K562 (cell line): ENCODE results near the gene MRPS18B. TPM values are rescaled to one million over a fixed set of nuclear protein-coding genes. Genes with fewer than 3 reads are reported as not detected.

Experiments
- CBX2 ChIP-seq: fragments of 200-600 bp; sonication (generic); IDR thresholded peaks from one replicate; pipeline ENCODE4 v1.6.1; 2012; ENCODE audit warnings: mild to moderate bottlenecking, low read length, inconsistent platforms; ENCODE audit not compliant: insufficient read depth, poor library complexity, severe bottlenecking
- CREBBP ChIP-seq: IDR thresholded peaks from one replicate; pipeline ENCODE4 v1.6.1; 2012; ENCODE audit warnings: low read depth, mild to moderate bottlenecking, control low read depth, inconsistent platforms, low read length
- ETV5 ChIP-seq: sonication (generic); formaldehyde crosslinking; IDR thresholded peaks from 2 replicates; pipeline ENCODE4 v1.4.0; 2020; ENCODE audit warnings: low read depth, mild to moderate bottlenecking, missing genetic modification reagents
- FOS ChIP-seq: IDR thresholded peaks from 3 replicates; pipeline ENCODE4 v1.6.1; 2011; ENCODE audit not compliant: insufficient read length; ENCODE audit errors: extremely low read depth
- HMG20A ChIP-seq: fragments of 450-650 bp; formaldehyde crosslinking; conservative IDR thresholded peaks from 2 replicates; pipeline ENCODE4 v1.4.0; 2020; ENCODE audit warnings: mild to moderate bottlenecking, mixed read lengths
- HNRNPL ChIP-seq: fragments of 200-400 bp; formaldehyde crosslinking; IDR thresholded peaks from 2 replicates; pipeline ENCODE4 v1.6.1; 2017; ENCODE audit warnings: low read depth, mild to moderate bottlenecking, low read length
- JUNB ChIP-seq: fragments of 450-650 bp; formaldehyde crosslinking; conservative IDR thresholded peaks from 2 replicates; pipeline ENCODE4 v1.4.0; 2020; ENCODE audit warnings: mild to moderate bottlenecking
- KLF16 ChIP-seq: IDR thresholded peaks from 2 replicates; pipeline ENCODE4 v1.6.1; 2016; ENCODE audit warnings: antibody characterized with exemption
- MBD2 ChIP-seq: sonication (generic); IDR thresholded peaks from 2 replicates; pipeline ENCODE4 v1.6.1; 2016; ENCODE audit warnings: low read depth, borderline replicate concordance
- NFRKB ChIP-seq: fragments of 450-650 bp; IDR thresholded peaks from 2 replicates; pipeline ENCODE4 v1.6.1; 2016; ENCODE audit warnings: low read depth
- NR4A1 ChIP-seq, 2 experiments: fragments of 250-450 bp in 1 of 2; fragments of 450-650 bp in 1 of 2; sonication (Bioruptor Pico) in 1 of 2; IDR thresholded peaks; 2 replicates each; pipeline versions ENCODE4 v1.4.0 to v1.6.1; 2016 to 2020; ENCODE audit warnings: mild to moderate bottlenecking in 2 of 2, missing compliant biosample characterization in 1 of 2, missing genetic modification characterization in 1 of 2, moderate library complexity in 1 of 2
- PCBP2 ChIP-seq: fragments of 200-400 bp; formaldehyde crosslinking; IDR thresholded peaks from 2 replicates; pipeline ENCODE4 v1.6.1; 2018; ENCODE audit warnings: low read length, low read depth, mild to moderate bottlenecking, moderate library complexity; ENCODE audit not compliant: poor library complexity, severe bottlenecking
- SETDB1 ChIP-seq: IDR thresholded peaks from one replicate; pipeline ENCODE4 v1.6.1; 2012; ENCODE audit warnings: low read length, control low read depth, inconsistent platforms
- SIRT6 ChIP-seq: IDR thresholded peaks from one replicate; pipeline ENCODE4 v1.6.1; 2012; ENCODE audit warnings: low read depth, mild to moderate bottlenecking, control low read depth, inconsistent platforms, low read length, moderate library complexity
- SNRNP70 ChIP-seq: fragments of 200-400 bp; formaldehyde crosslinking; optimal IDR thresholded peaks from 2 replicates; pipeline ENCODE3; 2017; ENCODE audit warnings: low read depth, low read length
- ZFP1 ChIP-seq: fragments of 450-650 bp; formaldehyde crosslinking; IDR thresholded peaks from 2 replicates; pipeline ENCODE4 v1.4.0; 2020; ENCODE audit warnings: mild to moderate bottlenecking, mixed read lengths
- ZNF212 ChIP-seq: fragments of 450-650 bp; formaldehyde crosslinking; IDR thresholded peaks from 2 replicates; pipeline ENCODE4 v1.4.0; 2020; ENCODE audit warnings: mild to moderate bottlenecking
- ZNF316 ChIP-seq: fragments of 450-650 bp; IDR thresholded peaks from 2 replicates; pipeline ENCODE4 v1.6.1; 2016
- ZNF347 ChIP-seq: fragments of 450-650 bp; formaldehyde crosslinking; IDR thresholded peaks from 2 replicates; pipeline ENCODE4 v1.4.0; 2020; ENCODE audit warnings: low read depth, mild to moderate bottlenecking, moderate library complexity
- ZNF780A ChIP-seq: fragments of 250-450 bp; sonication (Bioruptor Pico); IDR thresholded peaks from 2 replicates; pipeline ENCODE4 v1.5.0; 2021; ENCODE audit warnings: mild to moderate bottlenecking
- polyA plus RNA-seq, 8 experiments: library from polyadenylated mRNA; depleted of rRNA in 4 of 8; stranded (reverse) in 5 of 8; unstranded in 3 of 8; fragments of >200 nt; fragmentation: Nextera tagmentation in 2 of 8; fragmentation: Illumina TruSeq in 1 of 8; extraction: Ambion mirVana in 2 of 8; extraction: Trizol in 1 of 8; gene quantifications; 2 replicates each; pipeline versions ENCODE4 v1.2.1 to v1.2.3, GENCODE V29; 2011 to 2014; ENCODE audit warnings: inconsistent platforms in 1 of 8, missing spikeins in 1 of 8
- total RNA-seq, 7 experiments: library from RNA; depleted of rRNA in 6 of 7; stranded (reverse); fragments of >200 nt in 6 of 7; fragmentation: Illumina TruSeq in 2 of 7; extraction: Trizol in 2 of 7; gene quantifications; 2 replicates each; pipeline versions ENCODE4 v1.2.1 to v1.2.3, GENCODE V29; 2011 to 2021; ENCODE audit warnings: low replicate concordance in 1 of 7
- TF ChIP-seq, protein P1 (sequence below): sonication (generic); formaldehyde crosslinking; IDR thresholded peaks from 2 replicates; pipeline ENCODE4 v1.8.0; 2022; ENCODE audit warnings: mild to moderate bottlenecking, missing genetic modification reagents, borderline replicate concordance
- TF ChIP-seq, protein P2 (sequence below): sonication (generic); formaldehyde crosslinking; IDR thresholded peaks from 2 replicates; pipeline ENCODE4 v1.8.1; 2023; ENCODE audit warnings: mild to moderate bottlenecking, missing genetic modification reagents
- TF ChIP-seq, protein P3 (sequence below): fragments of 250-450 bp; sonication (Bioruptor Pico); IDR thresholded peaks from 2 replicates; pipeline ENCODE4 v1.4.0; 2020; ENCODE audit warnings: mild to moderate bottlenecking, moderate library complexity

MRPS18B gene
- total and polyA plus RNA-seq, 9 of the 15 experiments (the other 6 are each of a cell fraction or from before 2014, with no cell fraction given), result 132 to 383 (median 178) TPM

DNA sequence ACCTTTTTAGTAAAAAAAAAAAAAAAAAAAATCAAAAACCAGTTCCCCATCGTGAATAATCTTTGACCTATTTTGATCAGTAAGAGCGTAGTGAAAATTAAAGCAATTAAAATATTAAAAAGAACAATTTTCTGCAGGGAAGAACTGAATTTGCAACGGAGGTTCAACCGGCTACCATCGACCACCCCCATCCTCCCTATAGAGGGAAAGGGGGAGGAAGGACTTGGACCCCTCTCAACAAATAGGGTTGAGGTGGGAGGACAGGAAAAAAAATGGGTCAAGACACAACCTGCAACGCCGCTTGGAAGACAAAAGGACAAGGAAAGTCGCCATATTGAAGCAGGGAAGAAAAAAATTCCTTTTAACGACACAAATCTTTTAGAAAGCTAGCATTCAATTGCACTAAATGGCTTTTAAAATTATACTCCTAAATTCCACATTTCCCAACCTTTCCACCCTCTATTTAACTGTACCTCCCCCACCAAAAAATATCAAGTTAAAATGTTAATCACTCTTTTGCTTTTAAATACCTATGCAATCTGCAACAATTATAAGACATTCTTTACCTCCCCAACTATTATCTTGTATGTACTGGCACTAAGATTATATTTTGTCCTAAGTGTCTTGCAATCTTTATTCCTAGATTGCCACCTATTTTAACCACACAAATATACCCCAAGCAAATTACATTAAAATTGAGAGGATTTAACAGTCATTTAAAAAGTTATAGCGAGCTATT is 2.3 kb upstream of the MRPS18B start (continued):
- TF ChIP-seq PCBP2, result peak; percentile 90
- TF ChIP-seq ZNF316, result no peak
- peak; percentile 98 for TF ChIP-seq NFRKB
- TF ChIP-seq ETV5 (CRISPR knock-in tag), result 0 out of 2 replicates have a peak, but pooled peaks have one; percentile 9
- 0 out of 2 replicates have a peak, but pooled peaks have one; percentile 8 for TF ChIP-seq MBD2
- TF ChIP-seq FOS, result no peak
- TF ChIP-seq, protein P1, sequence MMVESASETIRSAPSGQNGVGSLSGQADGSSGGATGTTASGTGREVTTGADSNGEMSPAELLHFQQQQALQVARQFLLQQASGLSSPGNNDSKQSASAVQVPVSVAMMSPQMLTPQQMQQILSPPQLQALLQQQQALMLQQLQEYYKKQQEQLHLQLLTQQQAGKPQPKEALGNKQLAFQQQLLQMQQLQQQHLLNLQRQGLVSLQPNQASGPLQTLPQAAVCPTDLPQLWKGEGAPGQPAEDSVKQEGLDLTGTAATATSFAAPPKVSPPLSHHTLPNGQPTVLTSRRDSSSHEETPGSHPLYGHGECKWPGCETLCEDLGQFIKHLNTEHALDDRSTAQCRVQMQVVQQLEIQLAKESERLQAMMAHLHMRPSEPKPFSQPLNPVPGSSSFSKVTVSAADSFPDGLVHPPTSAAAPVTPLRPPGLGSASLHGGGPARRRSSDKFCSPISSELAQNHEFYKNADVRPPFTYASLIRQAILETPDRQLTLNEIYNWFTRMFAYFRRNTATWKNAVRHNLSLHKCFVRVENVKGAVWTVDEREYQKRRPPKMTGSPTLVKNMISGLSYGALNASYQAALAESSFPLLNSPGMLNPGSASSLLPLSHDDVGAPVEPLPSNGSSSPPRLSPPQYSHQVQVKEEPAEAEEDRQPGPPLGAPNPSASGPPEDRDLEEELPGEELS (CRISPR knock-in tag), result no peak
- no peak for TF ChIP-seq KLF16
- TF ChIP-seq ZNF780A (CRISPR knock-in tag), result peak; percentile 77
- TF ChIP-seq CBX2, result no peak
- TF ChIP-seq, protein P2, sequence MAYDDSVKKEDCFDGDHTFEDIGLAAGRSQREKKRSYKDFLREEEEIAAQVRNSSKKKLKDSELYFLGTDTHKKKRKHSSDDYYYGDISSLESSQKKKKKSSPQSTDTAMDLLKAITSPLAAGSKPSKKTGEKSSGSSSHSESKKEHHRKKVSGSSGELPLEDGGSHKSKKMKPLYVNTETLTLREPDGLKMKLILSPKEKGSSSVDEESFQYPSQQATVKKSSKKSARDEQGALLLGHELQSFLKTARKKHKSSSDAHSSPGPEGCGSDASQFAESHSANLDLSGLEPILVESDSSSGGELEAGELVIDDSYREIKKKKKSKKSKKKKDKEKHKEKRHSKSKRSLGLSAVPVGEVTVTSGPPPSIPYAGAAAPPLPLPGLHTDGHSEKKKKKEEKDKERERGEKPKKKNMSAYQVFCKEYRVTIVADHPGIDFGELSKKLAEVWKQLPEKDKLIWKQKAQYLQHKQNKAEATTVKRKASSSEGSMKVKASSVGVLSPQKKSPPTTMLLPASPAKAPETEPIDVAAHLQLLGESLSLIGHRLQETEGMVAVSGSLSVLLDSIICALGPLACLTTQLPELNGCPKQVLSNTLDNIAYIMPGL (CRISPR knock-in tag), result 0 out of 2 replicates have a peak, but pooled peaks have one; percentile 55
- TF ChIP-seq HNRNPL, result no peak
- no peak for TF ChIP-seq SETDB1
- 0 out of 2 replicates have a peak, but pooled peaks have one; percentile 23 for TF ChIP-seq HMG20A (CRISPR knock-in tag)
- TF ChIP-seq ZNF347, result peak; percentile 23
- no peak for TF ChIP-seq CREBBP
- no peak for TF ChIP-seq NR4A1 (CRISPR knock-in tag; IDR thresholded peaks at IDR 0.05)
- no peak for TF ChIP-seq NR4A1 (tag; IDR thresholded peaks at IDR 0.05)
- no peak for TF ChIP-seq JUNB (CRISPR knock-in tag)
- TF ChIP-seq, protein P3, sequence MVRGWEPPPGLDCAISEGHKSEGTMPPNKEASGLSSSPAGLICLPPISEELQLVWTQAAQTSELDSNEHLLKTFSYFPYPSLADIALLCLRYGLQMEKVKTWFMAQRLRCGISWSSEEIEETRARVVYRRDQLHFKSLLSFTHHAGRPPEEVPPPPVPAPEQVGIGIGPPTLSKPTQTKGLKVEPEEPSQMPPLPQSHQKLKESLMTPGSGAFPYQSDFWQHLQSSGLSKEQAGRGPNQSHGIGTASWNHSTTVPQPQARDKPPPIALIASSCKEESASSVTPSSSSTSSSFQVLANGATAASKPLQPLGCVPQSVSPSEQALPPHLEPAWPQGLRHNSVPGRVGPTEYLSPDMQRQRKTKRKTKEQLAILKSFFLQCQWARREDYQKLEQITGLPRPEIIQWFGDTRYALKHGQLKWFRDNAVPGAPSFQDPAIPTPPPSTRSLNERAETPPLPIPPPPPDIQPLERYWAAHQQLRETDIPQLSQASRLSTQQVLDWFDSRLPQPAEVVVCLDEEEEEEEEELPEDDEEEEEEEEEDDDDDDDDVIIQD (CRISPR knock-in tag), result no peak
- TF ChIP-seq SNRNP70, result no peak
- TF ChIP-seq ZFP1 (CRISPR knock-in tag), result peak; percentile 57; the same call in 1 of the 2 replicates
- TF ChIP-seq SIRT6, result no peak
- no peak for TF ChIP-seq ZNF212 (CRISPR knock-in tag)
